WTC11 (cell line): ENCODE data around the gene HECW1. TPM values are rescaled to one million over a fixed set of nuclear protein-coding genes. Genes with fewer than 3 reads are reported as not detected.

Experiments used
- ATAC-seq: fragments of 200-7000 bp; cut with Tn5 transposase; 2 replicates; pipeline ENCODE4 v1.10.0; 2021; ENCODE audit warnings: mild to moderate bottlenecking, moderate library complexity
- CTCF ChIA-PET: fragments of 300-600 bp; sonication (Branson Sonifier 250); formaldehyde crosslinking; loops from one replicate; lab custom pipeline; 2021; ENCODE audit warnings: antibody characterized with exemption; lab: Charles Lee
- POLR2A ChIA-PET: fragments of 350-600 bp; sonication (Branson Sonifier 250); formaldehyde crosslinking; loops from one replicate; lab custom pipeline; 2021; ENCODE audit warnings: antibody characterized with exemption; lab: Charles Lee
- DNase-seq: peaks from one replicate; pipeline ENCODE4 v3.0.0; 2021; ENCODE audit warnings: low spot score
- H3K27ac Mint-ChIP-seq: 2 replicates; pipeline ENCODE4 v1.8.0; 2021; ENCODE audit warnings: mixed read lengths
- H3K27me3 Mint-ChIP-seq: 2 replicates; pipeline ENCODE4 v1.8.0; 2021; ENCODE audit warnings: low read depth, mild to moderate bottlenecking, moderate library complexity, mixed read lengths
- H3K36me3 Mint-ChIP-seq: 2 replicates; pipeline ENCODE4 v1.8.0; 2021; ENCODE audit warnings: mixed read lengths
- H3K4me1 Mint-ChIP-seq: 2 replicates; pipeline ENCODE4 v1.8.0; 2022; ENCODE audit warnings: mixed read lengths
- H3K4me3 Mint-ChIP-seq: 2 replicates; pipeline ENCODE4 v1.8.0; 2021; ENCODE audit warnings: mild to moderate bottlenecking, moderate library complexity, mixed read lengths
- H3K9me3 Mint-ChIP-seq: 2 replicates; pipeline ENCODE4 v1.8.0; 2021; ENCODE audit warnings: mixed read lengths
- CTCF ChIP-seq: fragments of 200-600 bp; IDR thresholded peaks from 2 replicates; pipeline ENCODE4 v1.8.0; 2022; ENCODE audit warnings: antibody characterized with exemption
- ELF4 ChIP-seq: sonication (generic); formaldehyde crosslinking; IDR thresholded peaks from 2 replicates; pipeline ENCODE4 v1.8.1; 2022; ENCODE audit warnings: low read depth, mild to moderate bottlenecking, moderate library complexity, missing genetic modification reagents
- EMX1 ChIP-seq: fragments of 250-450 bp; sonication (Bioruptor Pico); IDR thresholded peaks from 2 replicates; pipeline ENCODE4 v1.8.0; 2021; ENCODE audit warnings: mild to moderate bottlenecking
- ETV6 ChIP-seq: sonication (generic); formaldehyde crosslinking; IDR thresholded peaks from 2 replicates; pipeline ENCODE4 v1.8.1; 2022; ENCODE audit warnings: mild to moderate bottlenecking, missing genetic modification reagents
- FOXK1 ChIP-seq: sonication (generic); formaldehyde crosslinking; IDR thresholded peaks from 2 replicates; pipeline ENCODE4 v1.8.0; 2022; ENCODE audit warnings: mild to moderate bottlenecking, moderate library complexity, missing genetic modification reagents
- GABPB1 ChIP-seq: sonication (generic); formaldehyde crosslinking; IDR thresholded peaks from 2 replicates; pipeline ENCODE4 v1.8.1; 2023; ENCODE audit warnings: mild to moderate bottlenecking, missing genetic modification reagents
- NR1H2 ChIP-seq: sonication (generic); formaldehyde crosslinking; IDR thresholded peaks from 2 replicates; pipeline ENCODE4 v1.9.0; 2021; ENCODE audit warnings: mild to moderate bottlenecking, moderate library complexity, missing genetic modification reagents
- TCF7 ChIP-seq: sonication (generic); formaldehyde crosslinking; IDR thresholded peaks from 2 replicates; pipeline ENCODE4 v1.8.0; 2022; ENCODE audit warnings: mild to moderate bottlenecking, low read depth, missing genetic modification reagents, moderate library complexity
- ZNF121 ChIP-seq: sonication (generic); formaldehyde crosslinking; IDR thresholded peaks from 2 replicates; pipeline ENCODE4 v1.8.0; 2023; ENCODE audit warnings: missing genetic modification reagents
- ZNF281 ChIP-seq: sonication (generic); formaldehyde crosslinking; IDR thresholded peaks from 2 replicates; pipeline ENCODE4 v1.8.0; 2023; ENCODE audit warnings: mild to moderate bottlenecking, missing genetic modification reagents
- ZNF317 ChIP-seq: sonication (generic); formaldehyde crosslinking; IDR thresholded peaks from 2 replicates; pipeline ENCODE4 v1.8.1; 2023; ENCODE audit warnings: low read depth, mild to moderate bottlenecking, moderate library complexity, missing genetic modification reagents, borderline replicate concordance
- ZNF423 ChIP-seq: fragments of 250-450 bp; sonication (Bioruptor Pico); IDR thresholded peaks from 2 replicates; pipeline ENCODE4 v2.1.2; 2022; ENCODE audit warnings: mild to moderate bottlenecking, moderate library complexity
- ZSCAN18 ChIP-seq: fragments of 250-450 bp; sonication (Bioruptor Pico); IDR thresholded peaks from 2 replicates; pipeline ENCODE4 v2.1.2; 2022; ENCODE audit warnings: mild to moderate bottlenecking, moderate library complexity
- total RNA-seq: library from RNA; stranded (reverse); gene quantifications from 3 replicates; pipeline ENCODE4 v1.2.3, GENCODE V29; 2021
- TF ChIP-seq, protein P1 (sequence below): sonication (generic); formaldehyde crosslinking; IDR thresholded peaks from 2 replicates; pipeline ENCODE4 v1.8.1; 2022; ENCODE audit warnings: low read depth, missing genetic modification reagents, borderline replicate concordance

HECW1 gene
- total RNA-seq, 1 experiment from 2014 or later, result 6.1 TPM

DNA sequence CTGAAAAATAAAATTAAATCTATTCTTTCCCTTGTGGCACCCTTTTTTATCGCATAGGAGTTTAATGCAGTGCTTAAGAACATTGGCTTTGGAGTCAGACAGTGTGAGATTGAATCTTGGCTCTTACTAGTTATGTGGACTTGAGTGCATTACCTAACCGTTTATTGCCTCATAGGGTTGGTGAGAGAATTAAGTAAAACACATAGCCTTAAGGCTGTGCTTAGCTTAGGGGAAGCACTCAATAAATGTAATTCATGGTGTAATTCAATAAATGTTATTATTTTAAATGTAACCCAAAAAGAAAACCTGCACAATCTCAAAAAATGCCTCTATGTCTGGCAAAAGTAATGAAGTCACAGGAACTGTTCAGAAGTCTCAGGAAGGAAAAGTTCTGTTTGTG lies 473.1 kb downstream of the HECW1 start:
- no peak overlapping the region for H3K27ac Mint-ChIP-seq
- ATAC-seq, result no peak
- POLR2A ChIA-PET, result interaction anchor here (0.6 kb wide), 1 partner anchor 266 kb away, joined by 5 read pairs; no protein-coding TSS in a partner anchor
- peaks cover 36% of the 10 kb centered on the region for H3K4me1 Mint-ChIP-seq
- TF ChIP-seq GABPB1 (CRISPR knock-in tag) (0 out of 2 replicates have a peak, but pooled peaks have one; percentile 22), ELF4 (CRISPR knock-in tag) (no peak)
- TF ChIP-seq, all 79 proteins: peak for 1
- H3K36me3 Mint-ChIP-seq, result no peaks in the 10 kb centered on the region
- CTCF ChIA-PET, result interaction anchor here (1.3 to 2.1 kb wide), 2 partner anchors 114 to 135 kb away, joined by 3 to 6 read pairs; no protein-coding TSS in a partner anchor
- no peak overlapping the region for H3K4me3 Mint-ChIP-seq
- no peaks in the 10 kb centered on the region for H3K9me3 Mint-ChIP-seq
- no peak for DNase-seq
- peaks cover 8% of the 10 kb centered on the region for H3K27me3 Mint-ChIP-seq

- Mint-ChIP-seq H3K4me1 (peaks cover 41% of the 10 kb centered on the region), H3K9me3 (no peaks in the 10 kb centered on the region)
- ATAC-seq, result no peak
- no peak for DNase-seq
- TF ChIP-seq GABPB1 (CRISPR knock-in tag) (peak; percentile 80), ZNF423 (CRISPR knock-in tag) (no peak), ZNF281 (CRISPR knock-in tag) (no peak)
- TF ChIP-seq, all 79 proteins: peak for 1
- H3K36me3 Mint-ChIP-seq, result no peaks in the 10 kb centered on the region
- peaks cover 8% of the 10 kb centered on the region for H3K27me3 Mint-ChIP-seq
- POLR2A ChIA-PET, result no interaction called here
- no peak overlapping the region for H3K27ac Mint-ChIP-seq
- CTCF ChIA-PET, result interaction anchor here (1.3 to 1.4 kb wide), 2 partner anchors 114 to 147 kb away, joined by 3 read pairs; no protein-coding TSS in a partner anchor
- H3K4me3 Mint-ChIP-seq, result no peak overlapping the region
These were observed 473.9 kb downstream of the HECW1 start for GRCh38 chr7:43586251-43586900.

DNA sequence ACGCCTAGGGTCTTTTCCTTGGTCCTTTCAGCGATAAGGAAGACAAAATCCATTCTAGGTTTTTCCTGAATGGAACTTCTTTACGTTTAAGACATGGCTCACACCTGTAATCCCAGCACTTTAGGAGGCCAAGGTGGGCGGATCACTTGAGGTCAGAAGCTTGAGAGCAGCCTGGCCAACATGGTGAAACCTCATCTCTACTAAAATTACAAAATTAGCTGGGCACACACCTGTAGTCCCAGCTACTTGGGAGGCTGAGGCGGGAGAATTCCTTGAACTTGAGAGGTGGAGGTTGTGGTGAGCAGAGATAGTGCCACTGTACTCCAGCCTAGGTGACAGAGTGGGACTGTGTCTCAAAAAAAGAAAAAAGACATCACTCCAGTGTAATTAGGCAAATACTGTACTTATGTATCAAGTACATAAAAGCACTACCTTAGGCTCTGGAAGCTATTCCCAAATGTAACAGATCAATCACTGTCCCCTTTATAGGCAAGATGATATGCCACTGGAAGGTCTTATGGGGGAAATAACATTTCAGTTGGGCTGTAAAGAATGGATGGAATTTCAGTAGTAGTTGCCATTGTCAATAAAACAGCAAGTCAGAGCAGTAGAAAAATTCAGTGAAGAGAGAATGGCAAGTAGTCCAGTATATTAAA lies 476.2 kb downstream of the HECW1 start:
- peaks cover 8% of the 10 kb centered on the region for H3K27me3 Mint-ChIP-seq
- ChIA-PET POLR2A (no interaction called here), CTCF (no interaction called here)
- no peak overlapping the region; the same call in 1 of the 2 replicates for H3K27ac Mint-ChIP-seq
- TF ChIP-seq NR1H2 (CRISPR knock-in tag) (no peak), ETV6 (no peak), EMX1 (no peak), ZNF317 (CRISPR knock-in tag) (no peak), TCF7 (no peak), CTCF (no peak), ZNF121 (no peak), FOXK1 (CRISPR knock-in tag) (no peak), ZSCAN18 (CRISPR knock-in tag) (no peak)
- TF ChIP-seq, protein P1, sequence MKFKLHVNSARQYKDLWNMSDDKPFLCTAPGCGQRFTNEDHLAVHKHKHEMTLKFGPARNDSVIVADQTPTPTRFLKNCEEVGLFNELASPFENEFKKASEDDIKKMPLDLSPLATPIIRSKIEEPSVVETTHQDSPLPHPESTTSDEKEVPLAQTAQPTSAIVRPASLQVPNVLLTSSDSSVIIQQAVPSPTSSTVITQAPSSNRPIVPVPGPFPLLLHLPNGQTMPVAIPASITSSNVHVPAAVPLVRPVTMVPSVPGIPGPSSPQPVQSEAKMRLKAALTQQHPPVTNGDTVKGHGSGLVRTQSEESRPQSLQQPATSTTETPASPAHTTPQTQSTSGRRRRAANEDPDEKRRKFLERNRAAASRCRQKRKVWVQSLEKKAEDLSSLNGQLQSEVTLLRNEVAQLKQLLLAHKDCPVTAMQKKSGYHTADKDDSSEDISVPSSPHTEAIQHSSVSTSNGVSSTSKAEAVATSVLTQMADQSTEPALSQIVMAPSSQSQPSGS, result no peak
- ATAC-seq, result no peak
- H3K9me3 Mint-ChIP-seq, result no peaks in the 10 kb centered on the region
- DNase-seq, result no peak
- H3K36me3 Mint-ChIP-seq, result no peaks in the 10 kb centered on the region
- no peak overlapping the region for H3K4me3 Mint-ChIP-seq
- H3K4me1 Mint-ChIP-seq, result peaks cover 36% of the 10 kb centered on the region
